GM19468 (cell line): ENCODE measurements around the gene RUSF1.
"Not testable (repeated sequence)": the region's sequence is repeated elsewhere in the genome, so short reads cannot be mapped to it uniquely, and the experiment has no call there.

Source experiments
- ATAC-seq: cut with Tn5 transposase; IDR thresholded peaks from one replicate; pipeline ENCODE4 v1.9.1; 2021; ENCODE audit warnings: mild to moderate bottlenecking, moderate library complexity, moderate number of reproducible peaks; ENCODE audit not compliant: unreplicated experiment; ENCODE audit errors: extremely low read depth

The RUSF1 gene

GRCh38 chr16:31458073-31458843 is 49.9 kb downstream of the RUSF1 start:
- ATAC-seq: no peak

- ATAC-seq: no peak
These were observed 51.2 kb downstream of the RUSF1 start for GRCh38 chr16:31456988-31457360.

GRCh38 chr16:31455601-31456314 is 52.4 kb downstream of the RUSF1 start:
- no peak for ATAC-seq

GRCh38 chr16:31453255-31454204 is 54.7 kb downstream of the RUSF1 start:
- no peak for ATAC-seq

GRCh38 chr16:31452631-31453106 is 55.5 kb downstream of the RUSF1 start:
- ATAC-seq: no peak

- ATAC-seq: no peak
These were observed 56.4 kb downstream of the RUSF1 start for GRCh38 chr16:31451681-31452351.

GRCh38 chr16:31451201-31451600 is 57.0 kb downstream of the RUSF1 start:
- no peak for ATAC-seq

- not testable (repeated sequence) for ATAC-seq
These were observed 62.3 kb downstream of the RUSF1 start for GRCh38 chr16:31445931-31446330.

- no peak for ATAC-seq
These were observed 66.2 kb downstream of the RUSF1 start for GRCh38 chr16:31441956-31442355.

GRCh38 chr16:31440516-31441184 is 67.5 kb downstream of the RUSF1 start:
- no peak for ATAC-seq

- ATAC-seq: no peak
These were observed 68.7 kb downstream of the RUSF1 start for GRCh38 chr16:31439519-31439918.
